ENCODE results near the gene MED13L. TPM values are rescaled to one million over a fixed set of nuclear protein-coding genes. Genes with fewer than 3 reads are reported as not detected.

Gene MED13L
- total and polyA plus RNA-seq, 2 donors (not counting 3 experiments of a cell fraction or from before 2014, with no cell fraction given) = 27.4 to 93.6 TPM

- CTCF ChIA-PET = no interaction called here
- TF ChIP-seq MYC (IDR thresholded peaks at IDR 0.05; ENCODE audit: low read depth, low read length) (no peak), FOS (IDR thresholded peaks at IDR 0.05; ENCODE audit: borderline replicate concordance, insufficient read depth, low read length) (no peak)
Observed at GRCh38 chr12:116306968-116307367, 29.5 kb upstream of the MED13L start.

GRCh38 chr12:116306506-116306905 lies 29.0 kb upstream of the MED13L start:
- dilution Hi-C loops (cut with MboI; ENCODE audit: extremely low pct_ligation_motif_present, low sequenced_read_pairs) (no loop called here), intact Hi-C loops (cut with micrococcal nuclease) (no loop called here)
- Histone ChIP-seq H4K20me1 (replicated peaks; ENCODE audit: control insufficient read depth, extremely low read depth, insufficient read depth, low read length) (no peaks in the 10 kb centered on the region), H3K27ac (ENCODE audit: insufficient read depth, low read depth, low read length) (no peak overlapping the region), H2AFZ (ENCODE audit: low read depth, low read length) (no peak overlapping the region), H3K4me1 (ENCODE audit: control insufficient read depth, extremely low read depth, insufficient read depth, low read length) (no peaks in the 10 kb centered on the region), H3K9ac (replicated peaks; ENCODE audit: extremely low read depth, insufficient read depth, low read length) (no peak overlapping the region), H3K4me2 (ENCODE audit: insufficient read depth, low read length) (no peak overlapping the region), H3K9me3 (replicated peaks; ENCODE audit: control insufficient read depth, insufficient read depth, low read length) (no peaks in the 10 kb centered on the region), H3K27me3 (ENCODE audit: control insufficient read depth in 2 of 2, insufficient read depth in 2 of 2, low read length in 2 of 2) (peaks cover 7 to 8% of the 10 kb centered on the region in 2 experiments), H3K9me1 (replicated peaks; ENCODE audit: control insufficient read depth, extremely low read depth, insufficient read depth, low read length) (no peaks in the 10 kb centered on the region), H3K36me3 (ENCODE audit: control insufficient read depth in 2 of 2, extremely low read depth in 1 of 2, insufficient read depth in 2 of 2, low read length in 2 of 2) (no peaks in the 10 kb centered on the region), H3K79me2 (ENCODE audit: control insufficient read depth, insufficient read depth, low read length) (no peaks in the 10 kb centered on the region), H3K4me3 (replicated peaks in 1 of 3; ENCODE audit: insufficient read depth in 1 of 3, low read depth in 1 of 3, low read length in 3 of 3) (no peak overlapping the region)
- no peak for DNase-seq (ENCODE audit: low read depth, low spot score)
- no peak for TF ChIP-seq POLR2A (IDR thresholded peaks at IDR 0.05; ENCODE audit: low read depth, low read length)
- no peak for TF ChIP-seq FOS (IDR thresholded peaks at IDR 0.05; ENCODE audit: borderline replicate concordance, insufficient read depth, low read length)
- TF ChIP-seq, protein P1, sequence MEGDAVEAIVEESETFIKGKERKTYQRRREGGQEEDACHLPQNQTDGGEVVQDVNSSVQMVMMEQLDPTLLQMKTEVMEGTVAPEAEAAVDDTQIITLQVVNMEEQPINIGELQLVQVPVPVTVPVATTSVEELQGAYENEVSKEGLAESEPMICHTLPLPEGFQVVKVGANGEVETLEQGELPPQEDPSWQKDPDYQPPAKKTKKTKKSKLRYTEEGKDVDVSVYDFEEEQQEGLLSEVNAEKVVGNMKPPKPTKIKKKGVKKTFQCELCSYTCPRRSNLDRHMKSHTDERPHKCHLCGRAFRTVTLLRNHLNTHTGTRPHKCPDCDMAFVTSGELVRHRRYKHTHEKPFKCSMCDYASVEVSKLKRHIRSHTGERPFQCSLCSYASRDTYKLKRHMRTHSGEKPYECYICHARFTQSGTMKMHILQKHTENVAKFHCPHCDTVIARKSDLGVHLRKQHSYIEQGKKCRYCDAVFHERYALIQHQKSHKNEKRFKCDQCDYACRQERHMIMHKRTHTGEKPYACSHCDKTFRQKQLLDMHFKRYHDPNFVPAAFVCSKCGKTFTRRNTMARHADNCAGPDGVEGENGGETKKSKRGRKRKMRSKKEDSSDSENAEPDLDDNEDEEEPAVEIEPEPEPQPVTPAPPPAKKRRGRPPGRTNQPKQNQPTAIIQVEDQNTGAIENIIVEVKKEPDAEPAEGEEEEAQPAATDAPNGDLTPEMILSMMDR (IDR thresholded peaks at IDR 0.05; ENCODE audit: extremely low read depth in 1 of 2, insufficient read depth in 1 of 2, low read depth in 1 of 2, low read length in 2 of 2) = no peak
- ChIA-PET CTCF (no interaction called here), POLR2A (no interaction called here)
- no peak for FAIRE-seq
- no TSS peak for BruUV-seq (replicated peaks)

More at GRCh38 chr12:116306968-116307367, 29.5 kb upstream of the MED13L start:
- H3K79me2 ChIP-seq (ENCODE audit: control insufficient read depth, insufficient read depth, low read length) = no peaks in the 10 kb centered on the region
- BruUV-seq (replicated peaks) = no TSS peak
- intact Hi-C loops (cut with micrococcal nuclease) (no loop called here), dilution Hi-C loops (cut with MboI; ENCODE audit: extremely low pct_ligation_motif_present, low sequenced_read_pairs) (no loop called here)
- H2AFZ ChIP-seq (ENCODE audit: low read depth, low read length) = no peak overlapping the region
- no peaks in the 10 kb centered on the region for H3K9me1 ChIP-seq (replicated peaks; ENCODE audit: control insufficient read depth, extremely low read depth, insufficient read depth, low read length)
- no peaks in the 10 kb centered on the region for H4K20me1 ChIP-seq (replicated peaks; ENCODE audit: control insufficient read depth, extremely low read depth, insufficient read depth, low read length)
- no peaks in the 10 kb centered on the region for H3K36me3 ChIP-seq (ENCODE audit: control insufficient read depth in 2 of 2, extremely low read depth in 1 of 2, insufficient read depth in 2 of 2, low read length in 2 of 2)
- no peak overlapping the region for H3K9ac ChIP-seq (replicated peaks; ENCODE audit: extremely low read depth, insufficient read depth, low read length)
- H3K4me2 ChIP-seq (ENCODE audit: insufficient read depth, low read length) = no peak overlapping the region
- no peaks in the 10 kb centered on the region for H3K9me3 ChIP-seq (replicated peaks; ENCODE audit: control insufficient read depth, insufficient read depth, low read length)
- no peak overlapping the region for H3K27ac ChIP-seq (ENCODE audit: insufficient read depth, low read depth, low read length)
- peaks cover 4 to 6% of the 10 kb centered on the region in 2 experiments for H3K27me3 ChIP-seq (ENCODE audit: control insufficient read depth in 2 of 2, insufficient read depth in 2 of 2, low read length in 2 of 2)
- POLR2A ChIA-PET = no interaction called here
- FAIRE-seq (no peak), DNase-seq (ENCODE audit: low read depth, low spot score) (no peak)
- H3K4me3 ChIP-seq (replicated peaks in 1 of 3; ENCODE audit: insufficient read depth in 1 of 3, low read depth in 1 of 3, low read length in 3 of 3) = no peak overlapping the region
- no peaks in the 10 kb centered on the region for H3K4me1 ChIP-seq (ENCODE audit: control insufficient read depth, extremely low read depth, insufficient read depth, low read length)
